Measurements from ENCODE around the gene AMOTL1.
"Not testable (repeated sequence)": the region's sequence is repeated elsewhere in the genome, so short reads cannot be mapped to it uniquely, and the experiment has no call there.

Gene AMOTL1

DNA sequence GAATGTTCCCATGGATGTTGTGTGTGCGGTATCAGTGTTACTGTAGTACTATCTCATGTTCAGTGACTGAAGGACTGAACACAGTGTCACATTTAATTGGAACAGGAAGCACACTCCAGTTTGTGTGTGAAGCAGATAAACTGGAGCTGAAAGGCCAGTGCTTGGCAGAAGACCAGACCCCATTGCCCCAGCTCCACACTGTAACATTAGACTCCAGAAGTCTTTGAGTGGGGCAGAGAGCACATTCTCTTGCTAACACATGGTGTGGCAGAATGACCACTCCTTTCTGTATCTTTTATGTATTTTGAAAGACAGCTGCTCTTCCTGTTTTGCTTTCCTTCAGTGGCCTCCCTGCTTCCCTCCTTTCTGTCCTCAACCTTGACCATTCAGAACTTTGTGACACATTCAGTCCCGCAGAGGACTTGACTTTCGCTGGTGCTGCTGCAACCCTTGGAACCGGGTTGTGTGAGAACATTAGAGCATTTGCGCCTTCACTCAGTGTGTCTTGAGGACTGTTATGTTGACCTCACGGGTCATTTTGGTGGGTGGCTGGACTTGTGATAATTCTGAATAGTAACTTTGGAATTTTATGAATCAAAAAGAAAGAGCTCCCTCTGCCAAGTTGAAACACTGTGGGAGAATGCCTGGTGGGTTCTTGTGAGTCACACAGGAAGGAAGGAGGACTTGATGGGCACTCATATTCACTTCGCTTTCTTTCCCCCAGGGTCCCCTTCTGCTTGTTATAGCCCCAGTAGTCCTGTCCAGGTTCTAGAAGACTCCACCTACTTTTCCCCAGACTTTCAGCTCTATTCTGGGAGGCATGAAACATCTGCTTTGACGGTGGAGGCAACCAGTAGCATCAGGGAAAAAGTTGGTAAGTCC lies 26.4 kb downstream of the AMOTL1 start:
- peak; percentile 32 for DNase-seq (ENCODE audit: low spot score)

DNA sequence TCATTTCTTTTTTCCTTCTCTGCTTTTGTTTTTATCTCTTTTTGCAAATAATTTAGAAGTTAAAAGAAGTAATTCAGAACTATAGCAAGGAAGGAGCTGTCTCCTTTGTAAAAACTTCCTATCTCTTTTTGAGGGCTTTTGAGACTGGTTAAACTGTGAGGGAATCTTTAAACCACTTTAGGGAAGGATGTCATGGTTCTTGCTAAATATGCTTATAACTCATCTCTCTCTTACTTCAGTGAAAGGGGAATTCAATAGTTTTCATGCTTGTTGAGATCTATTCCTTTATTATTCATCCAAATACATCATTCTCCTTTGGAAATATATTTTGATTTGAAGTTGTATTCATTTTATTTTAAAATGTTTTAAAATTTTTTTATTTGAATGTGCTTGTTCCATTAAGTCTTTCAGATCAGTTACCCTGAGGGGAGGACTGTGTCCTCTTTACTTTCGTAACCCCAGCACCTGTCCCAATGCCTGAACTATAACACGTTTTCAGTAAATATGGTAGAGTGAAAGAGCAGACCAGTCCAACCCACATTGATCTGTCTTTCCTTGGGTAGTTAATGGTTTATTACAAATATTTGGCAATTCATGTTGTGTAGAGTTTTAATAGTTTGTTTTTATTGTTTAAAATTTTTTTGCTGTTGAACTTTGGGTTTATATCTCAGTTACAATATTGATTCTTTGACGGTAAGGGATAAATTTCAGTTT lies 27.5 kb downstream of the AMOTL1 start:
- DNase-seq (ENCODE audit: low spot score), result no peak

DNA sequence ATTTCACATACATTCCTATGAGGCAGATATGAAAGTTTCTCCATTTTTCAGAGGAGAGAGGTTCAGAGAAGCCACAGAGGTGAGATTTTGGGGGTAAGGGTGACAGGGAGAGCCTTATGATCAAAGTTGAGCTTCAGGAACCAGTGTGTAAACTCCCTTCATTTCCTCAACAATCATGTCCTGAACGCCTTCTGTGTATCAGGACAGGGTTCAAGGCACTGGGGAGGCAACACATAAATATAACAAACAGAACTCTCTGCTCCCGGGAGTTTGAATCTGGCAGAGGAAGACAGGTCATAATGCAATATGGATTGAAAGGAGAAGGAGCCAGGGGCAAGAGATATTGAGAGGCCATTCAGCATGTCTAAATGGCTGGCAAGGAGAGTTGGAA lies 28.0 kb downstream of the AMOTL1 start:
- no peak for DNase-seq (ENCODE audit: low spot score)

DNA sequence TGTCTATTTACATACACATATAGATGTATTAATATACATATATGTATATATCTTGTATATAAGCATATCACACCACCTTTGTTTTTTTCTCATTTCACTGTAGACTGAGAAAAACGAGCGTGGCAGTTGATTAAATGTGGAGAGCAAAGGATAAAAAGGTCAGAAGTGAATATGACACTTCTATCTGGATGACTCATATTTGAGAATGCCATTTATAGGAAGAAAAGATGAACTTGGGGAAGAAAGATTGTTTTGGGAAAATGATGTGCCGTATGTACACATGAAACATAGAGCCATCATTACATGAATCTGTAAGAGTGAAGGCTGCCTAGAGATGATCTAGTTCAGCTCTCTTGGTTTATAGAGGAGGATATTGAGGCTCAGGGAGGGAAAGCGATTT lies 28.7 kb downstream of the AMOTL1 start:
- DNase-seq (ENCODE audit: low spot score), result no peak

DNA sequence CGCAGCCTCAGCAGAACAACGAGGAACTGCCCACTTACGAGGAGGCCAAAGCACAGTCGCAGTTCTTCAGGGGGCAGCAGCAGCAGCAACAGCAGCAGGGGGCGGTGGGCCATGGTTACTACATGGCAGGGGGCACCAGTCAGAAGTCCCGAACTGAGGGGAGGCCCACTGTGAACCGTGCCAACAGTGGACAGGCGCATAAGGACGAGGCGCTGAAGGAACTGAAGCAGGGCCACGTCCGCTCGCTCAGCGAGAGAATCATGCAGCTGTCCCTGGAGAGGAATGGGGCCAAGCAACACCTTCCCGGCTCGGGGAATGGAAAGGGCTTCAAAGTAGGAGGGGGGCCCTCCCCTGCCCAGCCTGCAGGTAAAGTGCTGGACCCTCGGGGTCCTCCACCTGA lies 31.6 kb downstream of the AMOTL1 start:
- no peak for DNase-seq (ENCODE audit: low spot score)

DNA sequence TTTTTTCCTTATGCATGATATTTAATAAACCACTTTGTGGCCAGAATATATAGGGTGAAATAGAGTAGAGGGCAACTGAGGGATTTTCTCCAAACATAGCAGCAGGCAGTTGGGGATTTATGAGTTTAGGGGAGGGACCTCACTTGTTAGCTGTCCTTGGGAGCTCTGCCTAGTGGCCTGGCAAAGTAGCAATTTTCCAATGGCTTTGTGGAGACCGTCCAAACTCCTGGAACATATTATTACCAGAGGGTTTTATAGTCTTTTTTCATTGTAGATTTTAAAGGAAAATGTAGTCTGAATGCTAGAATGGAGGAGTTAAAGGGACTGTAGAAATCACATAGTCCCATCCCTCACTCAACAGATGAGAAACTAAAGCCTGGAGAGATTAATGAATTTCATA lies 32.3 kb downstream of the AMOTL1 start:
- DNase-seq (ENCODE audit: low spot score), result no peak

DNA sequence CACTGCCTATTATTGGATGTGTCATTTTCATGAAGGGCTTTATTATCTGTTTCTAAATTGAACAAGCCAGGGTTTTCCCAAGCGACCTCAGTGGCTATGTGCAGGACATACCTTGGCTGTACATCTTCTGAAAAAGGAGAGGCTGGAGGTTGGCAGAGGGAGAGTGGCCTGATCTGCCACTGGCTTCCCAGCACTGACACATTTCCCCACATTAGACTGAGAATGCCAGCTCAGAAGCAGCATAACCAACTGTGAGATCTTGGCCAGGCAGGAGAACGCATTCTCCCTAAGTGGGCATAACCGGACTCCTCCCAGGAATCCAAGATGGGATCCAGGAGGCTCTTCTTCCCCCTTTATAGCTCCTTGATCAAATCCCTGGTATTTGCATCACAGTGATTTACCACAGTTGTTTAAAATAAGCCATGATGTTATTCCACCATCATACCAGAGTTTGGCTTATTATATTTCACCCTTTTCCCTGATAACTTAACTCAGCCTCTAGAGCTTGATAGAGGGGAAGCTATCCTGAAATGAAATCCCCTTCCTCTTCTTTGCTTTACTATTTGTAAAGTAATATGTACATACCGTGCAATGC lies 33.8 kb downstream of the AMOTL1 start:
- no peak for DNase-seq (ENCODE audit: low spot score)

DNA sequence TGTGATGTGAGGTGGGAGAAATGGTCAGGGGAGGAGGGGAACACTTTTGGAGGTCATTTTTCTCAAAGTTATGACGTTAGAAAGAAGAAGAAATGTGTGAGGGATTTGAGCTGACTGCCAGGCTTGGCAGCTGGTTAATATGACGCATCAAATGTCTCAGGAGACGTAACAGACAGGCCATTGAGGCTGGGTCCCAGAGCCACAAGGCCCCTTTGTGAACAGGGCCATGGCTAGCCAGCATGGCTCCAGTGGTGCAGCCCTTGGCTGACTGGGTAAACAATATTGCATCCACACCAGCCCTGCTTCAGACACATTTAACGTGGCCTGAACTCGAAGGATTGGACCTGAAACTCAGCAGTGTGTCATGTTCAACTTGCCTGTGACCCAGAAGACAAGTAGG lies 34.3 kb downstream of the AMOTL1 start:
- DNase-seq (ENCODE audit: low spot score), result no peak

DNA sequence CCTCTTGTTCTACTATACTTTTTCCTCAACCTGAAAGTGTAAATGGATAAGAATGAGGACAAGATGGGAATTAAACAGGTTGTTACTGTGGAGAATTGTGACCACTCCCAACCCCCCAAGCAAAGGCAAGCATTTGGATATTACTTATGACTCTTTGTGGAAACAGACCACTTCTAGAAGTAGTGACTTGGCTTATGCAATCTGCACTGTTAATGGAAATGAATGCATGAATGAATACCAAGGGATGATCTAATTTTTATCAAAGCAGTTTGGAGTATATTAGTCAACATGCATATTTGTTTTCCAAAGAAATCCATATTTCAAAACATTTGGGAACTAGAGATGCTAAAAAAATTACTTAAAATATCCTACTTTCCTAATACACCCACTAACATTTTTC lies 35.3 kb downstream of the AMOTL1 start:
- DNase-seq (ENCODE audit: low spot score), result no peak

DNA sequence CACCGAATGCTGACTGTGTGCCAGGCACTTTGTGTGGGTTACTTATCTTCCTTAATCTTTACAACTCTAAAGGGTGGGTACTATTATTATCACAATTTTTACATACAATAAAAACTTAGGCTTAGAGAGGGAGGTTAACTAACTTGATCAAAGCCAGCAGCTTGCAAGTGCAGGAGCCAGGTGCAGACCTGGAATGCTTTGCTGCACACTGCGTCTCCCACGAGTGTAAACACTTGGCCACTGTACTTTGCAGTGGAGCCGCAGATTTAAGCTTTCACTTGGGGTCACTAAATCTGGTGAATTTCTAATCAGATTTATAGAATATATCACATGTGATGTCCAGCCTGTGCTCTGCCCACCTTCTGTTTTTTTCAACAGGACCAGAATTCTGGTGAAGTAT lies 36.7 kb downstream of the AMOTL1 start:
- no peak for DNase-seq (ENCODE audit: low spot score)

DNA sequence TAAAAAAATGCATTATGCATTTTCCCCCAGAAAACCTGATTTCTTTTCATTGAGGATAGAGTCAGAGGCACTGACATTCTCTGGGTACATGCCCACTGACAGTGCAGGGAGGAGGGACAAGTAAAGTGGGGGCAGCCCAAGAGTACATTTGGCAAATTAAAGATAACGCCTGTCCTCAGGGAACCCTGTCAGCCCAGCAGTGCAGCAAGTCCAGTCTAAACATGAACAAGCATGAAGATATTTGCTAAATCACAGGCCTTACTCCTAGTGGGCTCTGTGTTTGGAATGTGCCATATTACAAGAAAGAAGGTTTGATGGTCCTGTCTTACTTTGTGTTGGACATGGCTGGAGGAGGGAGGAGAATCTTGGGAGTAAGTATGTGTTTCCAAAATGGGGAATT lies 37.9 kb downstream of the AMOTL1 start:
- DNase-seq (ENCODE audit: low spot score), result no peak

DNA sequence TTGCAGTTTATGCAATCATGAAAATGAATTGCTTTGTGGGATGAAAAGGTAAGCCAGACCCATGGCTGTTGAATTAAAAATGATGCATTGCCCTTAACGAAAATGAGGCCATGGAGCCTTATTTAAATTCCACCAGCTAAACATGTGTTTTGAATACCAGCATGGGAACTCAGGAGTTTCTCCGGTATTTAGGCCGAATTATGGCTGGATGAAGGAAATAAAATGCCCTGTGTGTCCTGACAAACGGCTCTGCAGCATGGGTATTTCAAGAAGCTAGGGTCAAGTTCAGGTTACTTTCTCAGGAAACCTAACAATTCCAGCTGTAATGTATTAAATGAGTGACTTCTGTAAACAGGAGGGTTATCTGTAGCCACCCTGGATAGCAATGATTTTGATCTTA lies 38.3 kb downstream of the AMOTL1 start:
- no peak for DNase-seq (ENCODE audit: low spot score)

DNA sequence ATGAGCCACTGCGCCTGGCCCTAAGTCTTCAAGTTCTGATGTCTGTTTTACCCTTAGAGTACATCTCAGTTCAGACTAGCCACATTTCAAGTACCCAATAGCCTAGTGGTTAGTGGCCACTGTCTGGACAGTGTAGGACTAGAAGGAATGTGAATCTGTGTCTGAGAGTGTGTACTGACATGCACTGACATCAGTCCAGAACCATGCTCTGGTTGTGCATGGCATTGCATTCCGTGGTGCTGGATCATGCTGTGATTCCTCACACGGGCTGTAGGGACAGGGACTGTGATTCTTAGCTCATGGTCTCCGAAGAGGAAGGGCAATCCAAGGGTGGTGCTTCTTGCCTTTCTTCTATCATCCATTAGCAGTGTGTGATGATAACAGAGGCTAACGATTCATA lies 41.1 kb downstream of the AMOTL1 start:
- no peak for DNase-seq (ENCODE audit: low spot score)

DNA sequence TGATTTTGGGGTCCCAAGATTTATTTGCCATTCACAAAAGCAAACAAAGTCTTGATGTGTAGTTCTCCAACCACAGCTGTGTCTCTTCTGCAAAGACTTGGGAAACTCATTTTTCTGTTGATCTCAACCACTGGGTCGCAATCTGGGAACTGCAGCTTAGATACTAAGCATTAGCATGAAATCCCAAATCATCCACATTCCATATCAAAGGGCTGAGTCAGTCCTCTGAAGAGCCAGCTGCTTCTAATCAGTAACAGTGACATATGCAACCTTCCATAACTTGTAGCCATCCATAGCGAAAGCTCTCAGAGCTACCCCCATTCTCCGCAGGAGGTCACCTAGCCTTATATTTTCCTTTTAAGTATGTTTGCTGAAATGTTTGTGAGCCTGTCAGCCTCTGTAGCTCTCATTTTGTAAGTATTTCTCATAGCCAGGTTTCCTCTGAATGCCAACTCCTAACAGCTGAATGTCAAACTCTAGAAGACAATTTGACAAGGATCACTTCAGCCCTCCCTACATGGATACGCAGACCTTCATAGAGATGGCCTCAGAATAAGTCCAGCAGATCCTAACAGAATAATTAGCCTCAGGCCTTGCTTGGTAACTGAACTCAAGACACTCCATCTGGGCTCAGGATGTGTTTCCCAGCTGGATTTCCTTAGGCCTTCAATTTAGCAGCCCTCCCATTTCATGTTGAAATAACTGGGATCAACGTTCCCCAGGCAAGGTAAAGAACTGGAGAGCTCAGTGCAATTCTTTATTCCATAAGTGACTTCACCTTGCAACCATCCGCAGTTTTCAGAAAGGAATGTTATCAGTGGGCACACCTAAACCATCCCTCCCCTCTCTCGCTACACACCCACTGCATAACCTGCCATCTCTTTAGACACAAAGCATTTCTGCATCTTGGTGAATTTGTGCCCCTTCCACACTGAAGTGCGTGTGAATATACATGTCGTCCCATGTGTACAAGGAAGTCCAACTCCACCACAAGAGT lies 44.9 kb downstream of the AMOTL1 start:
- DNase-seq (ENCODE audit: low spot score), result not testable (repeated sequence)

DNA sequence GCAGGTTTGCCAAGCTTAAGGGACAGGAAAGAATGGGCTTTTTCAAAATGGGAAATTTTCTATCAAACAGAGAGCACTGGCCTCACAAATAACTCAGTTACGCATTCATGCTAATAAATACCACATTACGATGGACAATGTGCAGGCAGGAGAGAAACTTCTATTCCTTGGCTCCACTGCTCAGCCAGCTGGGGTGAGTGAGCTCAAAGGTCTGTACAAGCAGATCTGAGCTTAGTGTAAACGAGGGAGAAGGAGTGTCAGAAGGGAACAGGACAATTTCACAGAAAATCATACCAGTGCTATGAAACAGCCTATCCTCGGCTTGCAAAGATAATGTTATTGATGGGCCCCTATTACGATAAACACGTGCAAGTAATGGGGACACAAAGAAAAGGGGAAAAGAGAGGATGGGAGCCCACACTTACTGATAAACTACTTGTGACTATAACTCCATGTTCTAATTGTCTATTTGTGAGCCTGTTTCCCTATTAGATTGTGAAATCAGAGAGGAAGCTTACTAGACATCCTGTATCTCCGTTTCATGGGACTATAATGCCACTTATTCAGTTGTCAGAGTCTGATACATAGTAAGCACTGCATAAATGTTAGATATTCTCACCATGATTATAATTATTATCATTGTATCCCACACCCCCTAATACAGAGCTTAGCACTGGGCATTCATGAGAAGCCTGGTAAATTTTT lies 46.3 kb downstream of the AMOTL1 start:
- no peak for DNase-seq (ENCODE audit: low spot score)

DNA sequence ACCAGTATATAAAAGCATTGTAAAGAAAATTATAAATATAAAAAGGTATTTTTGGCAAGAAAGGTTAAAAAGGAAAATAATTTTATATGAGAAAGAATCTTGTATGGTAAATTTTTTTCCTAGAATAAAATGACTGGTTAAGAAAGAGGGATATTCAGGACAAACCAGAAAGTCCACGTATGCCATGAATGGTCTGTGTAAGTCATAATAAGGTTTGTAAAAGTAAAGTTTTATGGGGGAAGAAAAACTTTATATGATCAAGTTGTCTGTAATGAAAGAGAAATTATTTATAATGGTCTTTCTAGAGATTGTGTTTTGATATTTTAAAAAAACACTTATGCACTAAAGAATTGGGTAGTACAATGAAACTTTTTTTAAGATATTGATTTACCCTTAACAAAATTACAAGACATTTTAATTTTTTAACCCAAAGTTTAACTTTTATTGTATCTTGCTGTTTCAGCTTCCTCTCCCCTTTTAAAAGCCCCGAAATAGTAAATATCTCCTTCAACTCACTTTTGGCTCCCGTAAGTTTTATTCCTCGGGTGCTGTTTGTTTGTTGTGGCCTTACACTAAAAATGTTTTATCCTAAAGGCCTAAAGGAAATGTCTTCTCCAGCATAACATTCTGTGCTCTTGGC lies 47.7 kb downstream of the AMOTL1 start:
- DNase-seq (ENCODE audit: low spot score), result no peak

DNA sequence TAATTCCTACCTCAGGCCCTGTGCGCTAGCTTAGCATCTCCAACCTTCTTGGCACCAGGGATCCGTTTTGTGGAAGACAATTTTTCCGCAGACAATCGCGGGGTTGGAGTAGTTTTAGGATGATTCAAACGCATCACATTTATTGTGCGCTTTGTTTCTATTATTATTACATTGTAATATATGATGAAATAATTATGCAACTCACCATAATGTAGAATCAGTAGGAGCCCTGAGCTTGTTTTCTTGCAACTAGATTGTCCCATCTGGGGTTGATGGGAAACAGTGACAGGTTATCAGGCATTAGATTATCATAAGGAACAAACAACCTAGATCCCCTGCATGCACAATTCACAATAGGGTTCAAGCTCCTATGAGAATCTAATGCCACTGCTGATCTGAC lies 52.3 kb downstream of the AMOTL1 start:
- DNase-seq (ENCODE audit: low spot score), result no peak

DNA sequence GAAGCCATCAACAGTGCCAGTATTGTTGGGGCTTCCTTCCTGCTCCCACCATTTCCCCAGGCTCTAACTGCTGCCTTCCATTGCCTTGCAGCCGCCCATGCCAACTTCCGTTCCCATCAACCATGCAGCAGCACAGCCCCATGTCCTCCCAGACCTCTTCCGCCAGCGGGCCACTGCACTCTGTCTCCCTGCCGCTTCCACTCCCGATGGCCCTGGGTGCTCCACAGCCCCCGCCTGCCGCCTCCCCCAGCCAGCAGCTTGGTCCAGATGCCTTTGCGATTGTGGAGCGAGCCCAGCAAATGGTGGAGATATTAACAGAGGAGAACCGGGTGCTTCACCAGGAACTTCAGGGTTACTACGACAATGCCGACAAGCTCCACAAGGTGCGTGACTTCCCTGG lies 53.3 kb downstream of the AMOTL1 start:
- DNase-seq (ENCODE audit: low spot score), result no peak

DNA sequence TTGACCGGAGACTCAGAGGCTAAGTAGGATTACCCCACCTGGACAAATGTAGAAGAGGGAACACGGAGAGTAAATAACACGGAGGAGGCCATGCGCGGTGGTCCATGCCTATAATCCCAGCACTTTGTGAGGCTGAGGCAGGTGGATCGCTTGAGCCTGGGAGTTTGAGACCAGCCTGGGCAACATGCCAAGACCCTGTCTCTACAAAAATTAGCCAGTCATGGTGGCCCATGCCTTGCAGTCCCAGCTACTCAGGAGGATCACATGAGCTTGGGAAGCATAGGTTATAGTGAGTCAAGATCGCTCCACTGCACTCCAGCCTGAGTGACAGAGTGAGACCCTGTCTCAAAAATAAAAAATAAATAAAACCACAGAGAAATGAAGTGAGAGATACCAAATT lies 53.9 kb downstream of the AMOTL1 start:
- no peak for DNase-seq (ENCODE audit: low spot score)

DNA sequence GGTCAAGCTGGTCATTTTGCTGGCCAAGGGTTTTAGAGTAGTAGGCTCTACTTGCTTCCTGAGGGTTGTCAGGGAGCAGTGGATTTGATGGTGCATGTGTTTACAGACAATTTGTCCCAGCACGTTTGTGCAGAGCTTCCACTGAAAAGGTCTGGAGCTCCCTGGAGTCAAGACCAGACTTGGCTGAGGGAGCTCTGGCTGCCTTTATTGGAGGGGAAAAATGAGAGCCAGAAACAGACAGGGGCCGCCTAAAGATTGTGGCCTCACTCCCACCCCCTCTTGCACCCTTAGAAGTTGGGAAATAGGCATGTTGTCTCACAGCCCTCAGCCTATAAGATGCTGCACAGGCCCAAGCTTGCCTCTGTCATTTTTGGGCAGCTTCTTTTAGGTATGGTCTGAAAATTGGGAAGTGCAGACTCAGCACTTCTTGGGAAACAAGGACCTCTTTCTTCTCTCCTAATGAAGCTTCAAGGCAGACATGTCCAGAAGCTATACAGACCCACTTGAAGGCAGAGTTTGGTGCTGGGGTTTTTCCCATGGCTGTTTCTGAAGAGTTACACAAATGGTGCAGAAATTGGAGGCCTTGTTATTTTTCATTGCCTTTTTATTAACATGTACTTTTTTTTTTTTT lies 55.1 kb downstream of the AMOTL1 start:
- no peak for DNase-seq (ENCODE audit: low spot score)
